ENCODE results near the gene CTSH. TPM values are rescaled to one million over a fixed set of nuclear protein-coding genes. Genes with fewer than 3 reads are reported as not detected.

CTSH gene
- total RNA-seq, 2 donors from 2014 or later, result 61.9 to 101 TPM

DNA sequence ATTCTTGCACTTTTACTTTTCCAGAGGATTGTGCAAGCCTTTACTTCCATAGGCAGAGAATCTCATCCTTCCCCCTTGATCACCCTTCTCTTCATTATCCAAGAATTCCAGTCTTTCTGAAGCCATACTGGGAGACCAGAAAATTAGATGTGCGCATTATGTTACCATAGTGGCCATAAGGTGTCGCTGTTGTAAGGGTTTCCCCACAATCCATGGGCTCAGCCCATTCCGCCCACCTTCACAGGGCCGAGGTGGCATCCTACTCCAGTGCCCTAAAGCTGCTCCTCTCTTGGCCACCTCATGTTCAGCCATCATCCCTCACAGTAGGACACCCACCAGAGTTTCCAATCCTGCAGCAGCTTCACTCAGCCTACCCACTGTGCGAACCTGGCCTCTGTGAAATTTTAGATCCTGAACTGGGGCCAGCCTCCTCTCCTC lies 35.0 kb downstream of the CTSH start:
- H3K27ac Mint-ChIP-seq, result peak overlapping the region; percentile 48

DNA sequence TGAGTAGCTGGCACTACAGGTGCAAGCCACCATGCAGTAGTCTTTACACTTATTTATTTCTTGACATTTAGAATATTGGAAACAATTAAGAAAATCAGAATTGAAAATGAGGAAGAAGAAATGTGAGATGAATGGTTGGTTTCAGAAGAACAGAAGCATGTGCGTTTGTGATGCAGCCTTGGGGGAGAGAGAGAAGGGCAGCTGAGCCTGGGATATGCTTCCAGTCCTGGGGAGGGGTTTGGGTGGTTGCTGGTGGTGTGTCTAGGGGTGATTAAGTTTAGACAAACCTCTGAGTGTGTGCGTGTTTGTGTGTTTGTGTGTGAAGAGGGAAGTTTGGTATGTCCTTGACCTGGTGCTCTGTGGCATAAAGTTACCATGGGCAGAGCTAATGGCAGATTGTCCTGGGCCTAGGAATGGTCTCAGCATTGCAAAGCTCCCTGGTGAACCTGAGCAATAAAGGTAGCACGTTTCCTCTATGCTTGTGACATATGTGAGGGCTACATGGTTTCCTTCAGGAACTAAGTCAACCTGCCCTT lies 35.6 kb downstream of the CTSH start:
- 72 to 81% methylated on average over 2 to 3 of the region's 3 CpGs for WGBS, 2 experiments (ENCODE audit: insufficient coverage in 1 of 2, insufficient read length in 1 of 2)
- no peak for DNase-seq
- Histone ChIP-seq H3K4me1 (ENCODE audit: control insufficient read depth, insufficient read depth, low read length) (no peaks in the 10 kb centered on the region), H3K9me3 (ENCODE audit: control insufficient read depth, low read length) (no peaks in the 10 kb centered on the region), H3K36me3 (ENCODE audit: control insufficient read depth, insufficient read depth, low read length) (peaks cover 88% of the 10 kb centered on the region), H3K9ac (ENCODE audit: extremely low read depth, low read length, poor library complexity, severe bottlenecking) (no peak overlapping the region), H3K27ac (ENCODE audit: low read depth, low read length) (no peak overlapping the region), H3K4me3 (ENCODE audit: low read length) (no peak overlapping the region), H3K27me3 (ENCODE audit: control insufficient read depth, insufficient read depth, low read length, poor library complexity, severe bottlenecking) (no peaks in the 10 kb centered on the region)
- Mint-ChIP-seq H3K27ac (peak overlapping the region; percentile 48), H3K4me1 (peaks cover 13% of the 10 kb centered on the region), H3K36me3 (ENCODE audit: low read depth) (peaks cover 76% of the 10 kb centered on the region), H3K27me3 (ENCODE audit: insufficient read depth) (no peaks in the 10 kb centered on the region), H3K4me3 (no peak overlapping the region), H3K9me3 (no peaks in the 10 kb centered on the region)
- TF ChIP-seq, protein P1, sequence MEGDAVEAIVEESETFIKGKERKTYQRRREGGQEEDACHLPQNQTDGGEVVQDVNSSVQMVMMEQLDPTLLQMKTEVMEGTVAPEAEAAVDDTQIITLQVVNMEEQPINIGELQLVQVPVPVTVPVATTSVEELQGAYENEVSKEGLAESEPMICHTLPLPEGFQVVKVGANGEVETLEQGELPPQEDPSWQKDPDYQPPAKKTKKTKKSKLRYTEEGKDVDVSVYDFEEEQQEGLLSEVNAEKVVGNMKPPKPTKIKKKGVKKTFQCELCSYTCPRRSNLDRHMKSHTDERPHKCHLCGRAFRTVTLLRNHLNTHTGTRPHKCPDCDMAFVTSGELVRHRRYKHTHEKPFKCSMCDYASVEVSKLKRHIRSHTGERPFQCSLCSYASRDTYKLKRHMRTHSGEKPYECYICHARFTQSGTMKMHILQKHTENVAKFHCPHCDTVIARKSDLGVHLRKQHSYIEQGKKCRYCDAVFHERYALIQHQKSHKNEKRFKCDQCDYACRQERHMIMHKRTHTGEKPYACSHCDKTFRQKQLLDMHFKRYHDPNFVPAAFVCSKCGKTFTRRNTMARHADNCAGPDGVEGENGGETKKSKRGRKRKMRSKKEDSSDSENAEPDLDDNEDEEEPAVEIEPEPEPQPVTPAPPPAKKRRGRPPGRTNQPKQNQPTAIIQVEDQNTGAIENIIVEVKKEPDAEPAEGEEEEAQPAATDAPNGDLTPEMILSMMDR (conservative IDR thresholded peaks at IDR 0.05), result no peak

More for the DNA sequence above, 35.0 kb downstream of the CTSH start:
- Histone ChIP-seq H3K4me3 (ENCODE audit: low read length) (no peak overlapping the region), H3K27ac (ENCODE audit: low read depth, low read length) (no peak overlapping the region), H3K36me3 (ENCODE audit: control insufficient read depth, insufficient read depth, low read length) (peaks cover 87% of the 10 kb centered on the region), H3K4me1 (ENCODE audit: control insufficient read depth, insufficient read depth, low read length) (no peaks in the 10 kb centered on the region), H3K9ac (ENCODE audit: extremely low read depth, low read length, poor library complexity, severe bottlenecking) (no peak overlapping the region), H3K9me3 (ENCODE audit: control insufficient read depth, low read length) (no peaks in the 10 kb centered on the region), H3K27me3 (ENCODE audit: control insufficient read depth, insufficient read depth, low read length, poor library complexity, severe bottlenecking) (no peaks in the 10 kb centered on the region)
- H3K27me3 Mint-ChIP-seq (ENCODE audit: insufficient read depth), result no peaks in the 10 kb centered on the region
- no peaks in the 10 kb centered on the region for H3K9me3 Mint-ChIP-seq
- WGBS, 2 experiments (ENCODE audit: insufficient coverage in 1 of 2, insufficient read length in 1 of 2), result 61 to 100% methylated on average over 1 to 5 of the region's 5 CpGs
- TF ChIP-seq, protein P1 (conservative IDR thresholded peaks at IDR 0.05), result peak; percentile 91
- H3K4me3 Mint-ChIP-seq, result no peak overlapping the region
- peaks cover 75% of the 10 kb centered on the region for H3K36me3 Mint-ChIP-seq (ENCODE audit: low read depth)
- H3K4me1 Mint-ChIP-seq, result peaks cover 13% of the 10 kb centered on the region
- peak; percentile 88 for DNase-seq

DNA sequence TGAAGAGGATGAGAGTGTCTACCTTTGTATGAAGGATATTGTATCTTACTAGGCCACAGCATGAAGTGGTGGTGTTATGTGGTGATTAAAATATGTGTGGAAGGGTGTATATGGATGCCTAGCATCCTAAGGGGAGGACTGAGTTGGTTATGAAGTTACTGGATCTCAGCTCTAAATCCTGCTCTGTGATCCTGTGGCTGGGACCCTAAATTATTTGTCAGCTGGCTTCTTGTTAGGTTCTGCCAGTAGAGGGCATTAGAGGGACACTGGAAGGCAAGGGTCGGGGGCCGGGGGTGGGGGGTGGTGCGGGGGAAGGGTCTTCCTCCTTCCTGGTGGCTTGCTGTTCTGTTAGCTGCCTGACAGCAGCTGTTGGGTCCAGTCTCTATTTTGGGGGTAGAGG lies 37.3 kb downstream of the CTSH start:
- Mint-ChIP-seq H3K36me3 (ENCODE audit: low read depth) (peaks cover 78% of the 10 kb centered on the region), H3K27ac (peak overlapping the region; percentile 4), H3K4me1 (peaks cover 11% of the 10 kb centered on the region), H3K4me3 (no peak overlapping the region), H3K27me3 (ENCODE audit: insufficient read depth) (no peaks in the 10 kb centered on the region), H3K9me3 (no peaks in the 10 kb centered on the region)
- WGBS, 2 experiments (ENCODE audit: insufficient coverage in 1 of 2, insufficient read length in 1 of 2), result no CpG with 5 or more reads among the region's 3 CpGs
- Histone ChIP-seq H3K4me1 (ENCODE audit: control insufficient read depth, insufficient read depth, low read length) (no peaks in the 10 kb centered on the region), H3K27ac (ENCODE audit: low read depth, low read length) (no peak overlapping the region), H3K36me3 (ENCODE audit: control insufficient read depth, insufficient read depth, low read length) (peaks cover 89% of the 10 kb centered on the region), H3K27me3 (ENCODE audit: control insufficient read depth, insufficient read depth, low read length, poor library complexity, severe bottlenecking) (no peaks in the 10 kb centered on the region), H3K9ac (ENCODE audit: extremely low read depth, low read length, poor library complexity, severe bottlenecking) (no peak overlapping the region), H3K4me3 (ENCODE audit: low read length) (no peak overlapping the region), H3K9me3 (ENCODE audit: control insufficient read depth, low read length) (no peaks in the 10 kb centered on the region)
- peak; percentile 89 for DNase-seq
- TF ChIP-seq, protein P1 (conservative IDR thresholded peaks at IDR 0.05), result peak; percentile 66

Data from endodermal cell (in vitro differentiated cells).